ENCODE data around the gene S100A8.
"Not testable (repeated sequence)": the region's sequence is repeated elsewhere in the genome, so short reads cannot be mapped to it uniquely, and the experiment has no call there.

S100A8 gene

DNA sequence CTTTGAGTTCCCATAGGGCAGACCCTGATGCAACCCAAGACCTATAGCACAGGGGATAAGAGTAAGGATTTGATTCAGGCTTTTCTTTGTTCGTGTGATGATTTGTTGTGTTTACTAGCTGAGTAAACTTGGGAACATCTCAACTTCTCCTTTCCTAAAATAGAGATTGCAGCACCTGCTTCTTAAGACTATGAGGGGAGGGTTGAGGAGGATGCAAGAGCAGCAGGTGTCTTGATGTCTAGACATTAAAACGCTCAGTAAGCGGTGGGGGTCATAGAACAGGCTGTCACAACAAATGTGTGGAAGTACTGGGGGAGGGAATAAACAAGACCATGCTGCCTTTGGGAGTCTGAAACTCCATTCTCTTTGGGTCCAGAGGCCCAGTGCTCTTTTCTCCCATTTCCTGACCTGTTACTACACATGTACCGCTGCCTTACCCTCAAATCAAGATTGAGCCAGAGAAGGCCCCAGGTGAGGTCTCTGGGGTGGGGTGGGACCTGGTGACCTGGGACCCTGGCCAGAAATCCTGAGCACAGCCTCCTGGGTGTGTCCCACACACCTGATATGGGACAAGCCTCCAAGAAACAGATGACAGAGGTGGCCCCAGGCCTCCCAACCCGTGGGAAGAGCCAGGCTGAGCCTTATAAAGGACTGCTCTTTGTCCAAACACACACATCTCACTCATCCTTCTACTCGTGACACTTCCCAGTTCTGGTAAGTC is 25.1 kb upstream of the S100A8 start, which contains the start of gene S100A7A:
Gene S100A7A, plus strand, starts transcription at position 671 of the 721 bp plus-strand sequence. CDS start 1,563 bp downstream, outside the sequence.
- DNase-seq = no peak

DNA sequence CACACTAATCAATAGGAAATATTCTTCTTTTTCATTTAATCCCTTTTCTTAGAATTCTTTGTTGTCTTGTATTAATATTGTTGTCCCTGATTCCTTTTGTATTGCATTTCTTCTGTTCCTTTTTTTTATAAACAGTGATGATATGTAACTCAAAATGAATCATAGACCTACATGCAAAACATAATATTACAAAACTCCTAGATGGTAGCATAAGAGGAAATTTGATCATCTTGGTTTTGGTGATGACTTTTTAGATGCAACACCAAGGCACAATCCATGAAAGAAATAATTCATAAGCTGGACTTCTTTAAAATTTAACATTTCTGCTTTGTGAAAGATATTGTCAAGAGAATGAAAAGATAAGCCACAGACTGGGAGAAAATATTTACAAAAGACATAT is 23.1 kb upstream of the S100A8 start:
- not testable (repeated sequence) for DNase-seq

DNA sequence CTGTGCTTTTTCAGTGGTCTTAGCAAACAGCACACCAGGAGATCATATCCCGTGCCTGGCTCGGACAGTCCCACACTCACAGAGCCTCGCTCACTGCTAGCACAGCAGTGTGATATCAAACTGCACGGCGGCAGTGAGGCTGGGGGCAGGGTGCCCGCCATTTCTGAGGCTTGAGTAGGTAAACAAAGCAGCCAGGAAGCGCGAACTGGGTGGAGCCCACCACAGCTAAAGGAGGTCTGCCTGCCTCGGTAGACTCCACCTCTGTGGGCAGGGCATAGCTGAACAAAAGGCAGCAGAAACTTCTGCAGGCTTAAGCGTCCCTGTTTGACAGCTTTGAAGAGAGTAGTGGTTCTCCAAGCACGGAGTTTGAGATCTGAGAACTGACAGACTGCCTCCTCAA is 16.4 kb upstream of the S100A8 start:
- not testable (repeated sequence) for DNase-seq

DNA sequence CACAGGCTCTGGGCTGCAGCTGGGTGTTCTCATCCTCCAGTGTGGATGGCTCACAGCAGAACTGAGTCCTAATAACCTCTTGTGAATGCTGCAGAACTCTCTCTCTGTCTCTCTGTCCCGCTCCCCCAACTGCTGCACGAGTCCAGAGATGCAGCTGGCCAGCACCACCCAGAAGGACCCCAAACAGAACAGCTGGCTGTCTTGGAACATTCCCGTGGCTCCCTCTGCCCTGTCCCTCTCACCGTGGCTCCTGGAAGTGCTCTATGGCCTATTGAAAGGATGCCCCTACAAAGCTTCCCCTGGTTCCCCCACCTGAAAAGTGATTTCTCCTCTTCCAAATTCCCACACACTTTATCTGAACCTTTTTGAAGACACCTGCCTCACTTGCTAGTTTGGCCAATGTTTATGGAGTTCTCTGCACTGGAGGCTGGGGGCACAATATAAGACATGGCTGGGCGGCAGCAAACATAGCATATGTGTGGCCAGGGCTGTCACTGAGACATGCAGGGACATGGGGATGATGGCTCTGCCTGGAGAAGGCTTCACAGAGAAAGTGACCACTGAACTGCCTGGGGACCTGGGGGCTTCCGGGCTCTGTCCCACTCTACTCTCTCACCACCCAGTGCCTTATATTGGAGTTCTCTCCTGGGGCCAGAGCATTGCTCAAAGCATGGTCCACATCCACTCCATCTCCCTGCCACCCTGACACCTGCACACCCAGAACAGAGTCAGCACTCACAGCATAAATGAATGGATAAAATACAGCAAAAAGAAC is 15.1 kb upstream of the S100A8 start:
- not testable (repeated sequence) for DNase-seq

DNA sequence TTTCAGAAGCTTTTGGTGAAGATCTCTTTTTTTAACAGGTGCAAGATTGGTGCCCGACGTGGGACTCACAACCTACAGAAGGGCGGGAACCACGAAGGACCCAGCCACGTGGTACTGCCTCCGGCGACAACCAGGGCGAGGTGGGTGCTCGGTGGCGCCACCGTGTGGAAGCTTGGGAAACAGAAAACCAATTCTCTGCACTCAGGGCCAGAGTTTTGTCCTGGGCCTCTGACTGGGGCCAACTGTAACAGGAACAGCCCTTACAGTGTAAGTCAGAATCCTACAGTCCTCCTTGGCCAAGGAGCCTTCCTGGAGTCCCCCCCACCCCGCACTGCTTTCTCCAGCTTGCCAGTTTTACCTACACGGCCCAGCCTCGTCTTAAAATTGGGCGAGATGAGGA is 13.9 kb upstream of the S100A8 start:
- DNase-seq = peak; percentile 39 to 43

DNA sequence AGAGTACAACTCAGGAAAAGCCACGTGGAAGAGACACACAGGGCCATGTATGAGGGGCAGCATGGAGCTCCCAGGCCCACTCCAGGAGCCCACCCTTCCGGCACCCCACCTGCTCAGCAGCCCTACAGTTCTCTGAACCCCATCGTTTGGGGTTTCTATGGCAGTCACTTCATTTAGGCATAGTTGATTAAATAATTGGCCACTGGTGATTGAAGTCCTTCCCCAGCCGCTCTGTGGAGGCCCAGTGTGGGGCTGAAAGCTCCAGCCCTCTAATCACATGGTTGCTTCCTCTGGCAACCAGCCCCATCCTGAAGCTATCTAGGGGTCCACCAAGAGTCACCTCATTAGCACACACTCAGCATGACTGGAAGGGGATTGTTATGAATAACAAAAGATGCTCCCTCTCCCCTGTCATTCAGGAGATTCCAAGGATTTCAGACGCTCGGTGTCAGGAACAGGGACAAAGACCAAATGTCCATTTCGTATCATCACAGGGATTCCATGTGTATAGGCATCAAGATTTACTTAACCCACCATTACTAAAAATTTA is 13.3 kb upstream of the S100A8 start:
- no peak for DNase-seq

DNA sequence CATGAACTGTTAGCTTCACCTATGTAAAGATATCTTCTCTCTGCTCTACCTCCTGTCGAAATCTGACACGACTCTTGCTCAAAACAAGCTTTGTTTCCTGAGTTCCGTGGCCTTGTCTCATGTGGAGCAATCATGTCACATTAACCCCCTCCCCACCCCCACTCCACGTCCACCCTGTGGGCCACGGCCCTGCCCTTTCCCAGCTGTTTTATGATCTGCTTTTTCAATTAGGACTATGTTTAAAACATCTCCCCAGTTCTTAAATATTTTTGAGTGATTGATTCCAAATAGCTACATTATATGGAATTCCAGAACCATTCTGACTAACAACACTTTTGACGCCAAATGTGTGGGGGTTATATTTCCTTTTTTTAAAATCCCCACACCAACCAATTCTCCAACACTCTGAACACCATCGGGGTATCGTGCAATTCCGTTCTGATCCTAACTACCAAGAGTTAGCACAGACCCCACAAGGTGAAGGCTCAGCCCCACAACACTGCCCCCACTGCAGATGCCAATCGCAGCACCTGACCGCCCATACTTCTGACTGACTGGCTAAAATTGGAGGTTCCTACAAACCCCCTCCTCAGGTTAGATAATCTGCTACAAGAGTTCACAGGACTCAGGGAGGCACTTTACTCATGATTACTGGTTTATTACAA is 12.7 kb upstream of the S100A8 start:
- DNase-seq = no peak

DNA sequence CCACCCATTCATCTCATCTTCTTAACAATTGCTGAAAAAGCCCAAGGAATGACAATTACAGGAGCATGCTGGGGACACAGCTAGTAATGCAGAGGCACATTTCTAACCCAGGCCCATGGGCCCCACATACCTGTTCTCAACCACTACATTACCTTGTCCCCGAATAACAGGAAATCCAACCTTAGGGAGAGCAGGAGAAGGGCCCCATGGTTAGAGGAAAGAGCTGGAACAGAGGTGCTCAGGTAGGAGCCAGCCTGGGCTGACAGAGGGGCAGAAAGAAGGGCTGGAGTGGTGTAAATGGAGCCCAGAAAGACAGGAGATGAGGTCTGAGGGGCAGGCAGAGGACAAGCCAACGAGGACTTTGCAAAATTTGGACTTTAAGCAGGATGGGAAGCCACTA is 11.4 kb upstream of the S100A8 start:
- no peak for DNase-seq

DNA sequence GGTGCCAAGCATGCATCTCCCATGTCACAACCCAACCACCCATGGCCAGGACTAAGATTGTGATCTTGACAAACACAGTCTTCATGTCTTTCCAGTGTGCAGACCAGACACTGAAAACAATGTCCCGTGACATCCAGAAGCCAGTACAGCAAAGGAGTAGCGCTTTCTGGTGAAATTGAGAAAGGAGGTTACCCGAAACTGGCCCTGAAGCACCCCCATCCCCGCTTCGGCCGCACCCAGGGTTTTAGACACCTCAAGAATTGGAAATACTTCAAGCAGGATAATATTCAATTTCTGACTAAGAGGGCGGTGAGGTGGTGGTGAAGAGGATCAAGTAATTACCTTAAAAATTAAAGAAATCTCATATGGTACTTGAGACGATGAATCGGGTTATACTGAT is 10.6 kb upstream of the S100A8 start:
- DNase-seq = no peak

DNA sequence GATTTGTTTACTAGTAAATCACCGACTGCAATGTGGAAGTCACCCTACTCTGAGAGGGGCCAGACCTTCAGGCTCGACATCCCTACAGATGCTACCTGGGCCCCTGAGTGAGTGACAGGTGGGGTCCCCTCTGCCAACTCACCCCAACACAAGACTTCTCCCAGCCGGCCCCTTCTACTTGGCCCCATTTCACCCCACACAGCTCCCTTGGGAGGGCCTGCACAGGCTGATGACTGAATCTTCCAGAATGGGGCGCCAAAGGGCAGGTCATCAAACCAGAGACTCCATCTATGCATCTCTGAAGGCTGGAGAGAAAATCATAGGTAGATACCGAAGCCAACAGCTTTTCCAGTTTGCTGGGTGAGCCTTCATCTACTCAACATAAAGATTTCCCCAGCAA is 9.4 kb upstream of the S100A8 start:
- DNase-seq = no peak

DNA sequence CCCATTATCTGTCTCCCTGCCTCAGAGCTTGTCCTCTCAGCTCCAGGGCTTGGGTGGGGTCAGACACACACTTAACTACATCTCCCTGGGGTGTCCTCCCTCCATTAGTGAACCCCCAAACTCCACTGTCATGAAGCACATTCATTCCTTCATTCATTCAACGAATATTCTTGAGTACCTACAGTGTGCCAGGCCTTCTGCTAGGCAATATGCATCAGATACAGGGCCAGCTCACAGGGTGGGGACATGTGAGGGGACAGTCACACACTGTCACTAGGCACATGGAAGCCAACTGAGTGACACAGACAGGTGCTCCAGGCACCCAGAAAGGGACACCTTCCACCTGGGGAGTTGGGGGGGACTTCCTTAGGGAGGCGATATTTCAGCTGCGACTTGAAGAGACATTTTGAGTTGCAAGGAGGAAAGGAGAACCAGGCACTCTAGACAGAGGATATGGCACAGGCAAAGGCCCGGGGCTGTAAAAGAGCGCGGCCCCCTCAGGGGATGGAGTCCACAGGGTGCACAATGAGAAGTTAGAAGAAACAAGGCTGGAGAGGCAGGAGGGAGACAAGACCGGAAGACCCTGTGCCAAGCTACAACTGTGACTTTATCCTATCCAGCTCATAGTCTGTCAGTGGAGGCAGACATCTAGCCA is 8.7 kb upstream of the S100A8 start:
- no peak for DNase-seq

DNA sequence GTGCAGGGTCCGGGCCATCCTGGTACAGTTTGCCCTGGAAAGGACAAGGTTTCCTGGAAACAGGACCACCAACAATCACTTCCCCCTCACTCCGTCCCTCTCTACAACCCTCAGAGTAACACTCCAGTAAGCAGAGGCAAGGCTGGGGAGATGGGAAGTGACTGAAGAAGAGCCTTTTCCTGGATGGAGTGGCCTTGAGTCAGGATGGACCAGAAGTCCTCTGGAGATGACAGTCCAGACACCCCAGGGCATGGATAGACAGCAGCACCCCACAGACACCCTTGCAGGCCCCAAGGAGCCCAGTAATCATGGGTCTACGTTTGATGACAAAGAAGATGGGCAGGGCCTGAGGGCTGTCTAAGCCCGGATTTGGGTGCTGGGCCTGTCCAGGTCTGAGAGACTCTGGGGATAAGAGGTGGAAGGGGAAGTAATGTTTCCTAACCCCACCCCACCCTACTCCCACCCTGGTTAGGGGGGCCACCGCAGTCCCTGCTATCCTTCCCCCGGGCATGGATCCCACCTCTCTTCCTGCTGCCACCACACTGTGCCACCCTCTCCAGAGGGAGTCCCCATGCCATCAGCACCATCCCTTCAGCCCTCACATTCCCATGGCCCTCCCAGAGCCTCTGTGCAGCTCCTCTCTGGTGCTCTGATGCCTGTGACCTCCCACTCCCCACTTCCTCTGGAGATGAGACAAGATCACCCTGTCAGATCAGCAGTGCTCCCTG is 7.2 kb upstream of the S100A8 start:
- no peak for DNase-seq

DNA sequence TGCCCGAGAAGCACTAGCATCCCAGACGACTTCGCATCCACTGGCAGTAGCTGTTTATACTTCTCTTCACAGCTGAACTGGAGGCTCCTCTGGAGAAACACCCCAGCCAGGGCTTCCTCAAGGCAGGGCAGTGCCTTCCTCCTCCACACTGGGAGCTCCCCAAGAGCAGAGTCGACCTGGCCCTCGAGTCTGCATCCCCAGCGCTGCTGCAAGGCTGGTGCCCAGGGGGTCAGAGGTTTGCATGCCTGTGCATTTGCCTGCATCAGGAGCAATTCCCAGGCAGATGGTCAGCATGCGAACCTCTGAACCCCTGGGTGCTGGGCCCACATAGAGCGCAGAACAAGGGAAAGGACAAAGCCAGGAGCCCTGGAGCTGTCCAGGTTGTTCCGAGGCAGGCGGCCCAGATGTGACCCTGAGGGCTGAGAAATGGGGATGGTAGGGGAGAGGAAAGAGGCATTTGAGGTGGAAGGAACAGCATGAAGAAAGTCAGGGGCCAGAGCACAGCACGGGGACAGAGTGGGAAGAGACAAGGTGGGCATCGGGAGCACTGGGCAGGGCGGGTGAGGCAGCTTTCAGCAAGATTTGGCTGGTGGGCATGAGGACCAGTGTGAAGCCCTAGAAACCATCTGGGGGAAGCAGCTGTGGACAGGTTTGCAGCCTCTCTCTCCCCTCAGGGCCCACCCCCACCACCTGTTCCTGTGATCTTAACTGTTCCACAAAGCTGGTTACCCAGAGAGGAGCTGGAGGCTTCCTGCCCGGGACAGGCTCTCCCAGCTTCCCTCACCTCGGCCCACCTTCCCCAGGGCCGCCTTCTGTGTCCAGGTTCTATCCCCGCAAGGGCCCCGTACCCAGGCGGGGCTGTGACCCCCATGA is 6.4 kb upstream of the S100A8 start:
- DNase-seq = no peak

DNA sequence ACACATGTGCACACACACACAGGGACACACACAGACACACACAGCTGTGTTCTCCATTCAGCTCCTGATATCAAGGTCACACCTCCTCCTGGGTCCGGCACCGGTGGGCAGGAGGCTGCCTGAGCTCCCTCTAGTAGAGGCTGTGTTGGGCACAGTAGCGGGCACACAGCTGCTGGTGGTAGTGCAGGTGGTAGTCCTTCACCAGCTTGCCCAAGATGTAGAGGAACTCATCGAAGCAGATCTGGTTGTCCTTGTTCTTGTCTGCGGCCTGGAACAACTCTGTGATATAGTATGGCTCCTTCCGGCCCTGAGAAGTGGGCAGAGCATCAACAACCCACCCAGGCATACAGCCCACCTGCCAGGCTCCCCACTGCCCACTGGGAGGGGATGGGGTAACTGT is 5.6 kb upstream of the S100A8 start:
- no peak for DNase-seq

DNA sequence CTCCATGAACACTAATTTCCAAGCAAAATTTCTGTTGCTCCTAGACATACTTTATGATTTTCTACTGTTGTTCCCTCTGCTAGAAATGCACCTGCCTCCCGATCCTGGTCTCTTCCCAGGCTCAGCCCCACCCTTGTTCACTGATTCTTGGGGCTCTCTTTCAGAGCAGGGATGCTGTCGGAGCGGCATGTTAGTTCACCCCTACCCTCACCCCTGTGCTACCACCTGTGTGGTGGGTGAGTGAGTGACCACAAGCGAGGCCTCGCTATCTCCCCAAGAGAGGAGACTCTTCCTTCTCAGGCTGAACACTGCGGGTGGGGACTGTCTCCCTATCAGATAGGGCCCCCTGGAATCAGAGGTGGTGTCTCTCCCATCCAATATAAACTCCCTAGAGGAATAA is 4.9 kb upstream of the S100A8 start:
- DNase-seq = no peak

DNA sequence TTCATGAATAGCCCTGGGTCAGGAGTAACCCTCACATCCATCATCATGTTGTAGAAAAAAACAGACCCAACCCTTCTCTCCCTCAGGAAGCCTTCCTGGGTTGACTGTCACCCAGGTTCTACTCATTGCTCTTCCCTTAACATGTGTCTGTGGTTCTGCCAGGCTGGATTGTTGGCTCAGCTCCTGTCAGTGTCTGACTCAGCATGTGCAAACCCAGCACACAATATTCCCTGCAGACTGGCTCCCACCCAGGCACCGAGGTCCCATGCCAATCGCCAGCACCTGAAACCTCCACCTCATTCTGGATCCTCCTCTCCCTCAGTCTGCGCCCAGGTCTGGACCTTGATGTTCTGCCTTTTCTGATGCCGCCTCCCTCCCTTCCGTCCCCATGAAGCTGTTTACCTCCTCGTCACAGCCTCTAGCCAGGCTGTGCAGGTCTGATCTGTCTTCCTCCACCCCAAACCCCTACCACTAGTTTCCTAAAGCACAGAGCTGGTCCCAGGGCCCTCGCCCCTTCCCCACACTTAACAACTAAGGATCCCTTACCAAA is 4.3 kb upstream of the S100A8 start:
- no peak for DNase-seq

DNA sequence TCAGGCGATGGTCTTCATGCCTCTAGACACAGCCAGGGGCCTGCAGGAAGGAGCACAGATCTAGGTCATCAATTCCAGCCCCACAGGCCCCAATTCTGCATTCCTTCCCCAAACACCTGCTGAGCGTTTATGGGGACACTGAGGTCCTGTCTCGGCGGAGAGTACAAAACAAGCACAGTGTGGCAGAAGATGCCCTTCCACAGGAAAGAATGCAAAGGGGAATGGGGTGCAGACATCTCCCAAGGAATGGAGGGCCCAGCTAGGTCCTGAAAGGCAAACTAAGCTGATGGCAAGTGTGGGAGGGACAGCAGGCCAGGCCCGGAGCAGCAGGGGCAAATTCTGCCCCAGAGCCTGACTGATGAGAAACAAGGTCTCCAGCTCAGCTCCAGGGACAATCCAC is 3.5 kb upstream of the S100A8 start:
- no peak for DNase-seq

DNA sequence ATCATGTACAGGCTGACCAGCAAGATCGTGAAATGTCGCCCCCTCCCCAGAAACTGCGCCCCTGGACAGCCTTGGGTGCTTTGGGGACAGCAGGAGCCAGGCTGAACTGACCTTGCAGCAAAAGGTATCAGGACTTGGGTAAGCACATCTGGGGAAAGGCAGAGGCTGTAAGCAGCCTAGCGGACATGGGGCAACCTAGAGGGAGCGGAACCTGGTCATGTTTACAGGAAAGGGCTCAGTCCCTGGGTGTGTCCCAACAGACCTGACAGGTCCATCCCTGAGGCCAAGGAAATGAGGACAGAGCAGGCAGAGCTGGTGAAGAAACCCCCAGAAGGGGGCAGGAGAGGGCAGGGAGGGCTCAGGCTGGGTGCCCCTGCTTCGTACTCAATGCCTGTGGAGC is 3.1 kb upstream of the S100A8 start:
- DNase-seq = no peak

DNA sequence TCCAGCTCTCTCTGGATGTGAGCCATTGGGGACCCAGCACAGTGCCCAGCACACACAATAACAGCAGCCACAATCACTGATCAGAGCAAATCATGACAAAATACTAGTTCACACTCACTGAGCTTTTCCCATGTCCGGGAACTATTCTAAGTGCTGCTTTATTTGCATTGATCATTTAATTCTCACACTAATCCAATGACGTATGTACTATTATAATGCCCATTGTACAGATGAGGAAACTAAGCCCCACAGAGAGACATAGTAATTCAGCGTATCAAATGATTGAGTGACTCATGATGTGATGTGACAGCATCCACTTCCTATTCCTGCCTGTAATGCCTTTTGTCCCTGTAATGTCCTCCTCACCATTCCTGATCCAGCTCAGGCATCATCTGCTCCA is 1.9 kb upstream of the S100A8 start:
- DNase-seq = no peak

DNA sequence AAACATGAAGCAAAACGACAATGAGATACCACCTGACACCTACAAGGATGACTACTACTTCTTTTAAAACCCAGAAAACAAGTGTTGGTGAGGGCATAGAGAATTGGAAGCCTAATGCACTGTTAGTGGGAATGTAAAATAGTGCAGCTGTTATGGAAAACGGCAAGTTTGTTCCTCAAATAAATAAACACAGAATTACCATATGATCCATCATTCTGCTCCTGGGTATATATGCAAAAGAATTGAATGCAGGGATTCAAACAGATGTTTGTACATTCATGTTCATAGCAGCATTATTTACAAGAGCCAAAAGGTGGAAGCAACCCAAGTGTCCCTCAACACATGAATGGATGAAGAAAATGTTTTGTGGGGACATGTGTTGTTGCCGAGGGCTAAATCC is 1.4 kb upstream of the S100A8 start:
- DNase-seq = no peak

Measured in activated CD4-positive, alpha-beta T cell treated with anti-CD3 and anti-CD28 coated beads, Interleukin-2, amount 50 U/mL, for 4 hours (primary cell).